ENCODE results near the gene COL4A2. TPM values are rescaled to one million over a fixed set of nuclear protein-coding genes. Genes with fewer than 3 reads are reported as not detected.
"Not testable (repeated sequence)": the region's sequence is repeated elsewhere in the genome, so short reads cannot be mapped to it uniquely, and the experiment has no call there.

The COL4A2 gene
- polyA plus RNA-seq, 2 of the 4 experiments (the other 2 are of a cell fraction), result 46.9 to 119 TPM

DNA sequence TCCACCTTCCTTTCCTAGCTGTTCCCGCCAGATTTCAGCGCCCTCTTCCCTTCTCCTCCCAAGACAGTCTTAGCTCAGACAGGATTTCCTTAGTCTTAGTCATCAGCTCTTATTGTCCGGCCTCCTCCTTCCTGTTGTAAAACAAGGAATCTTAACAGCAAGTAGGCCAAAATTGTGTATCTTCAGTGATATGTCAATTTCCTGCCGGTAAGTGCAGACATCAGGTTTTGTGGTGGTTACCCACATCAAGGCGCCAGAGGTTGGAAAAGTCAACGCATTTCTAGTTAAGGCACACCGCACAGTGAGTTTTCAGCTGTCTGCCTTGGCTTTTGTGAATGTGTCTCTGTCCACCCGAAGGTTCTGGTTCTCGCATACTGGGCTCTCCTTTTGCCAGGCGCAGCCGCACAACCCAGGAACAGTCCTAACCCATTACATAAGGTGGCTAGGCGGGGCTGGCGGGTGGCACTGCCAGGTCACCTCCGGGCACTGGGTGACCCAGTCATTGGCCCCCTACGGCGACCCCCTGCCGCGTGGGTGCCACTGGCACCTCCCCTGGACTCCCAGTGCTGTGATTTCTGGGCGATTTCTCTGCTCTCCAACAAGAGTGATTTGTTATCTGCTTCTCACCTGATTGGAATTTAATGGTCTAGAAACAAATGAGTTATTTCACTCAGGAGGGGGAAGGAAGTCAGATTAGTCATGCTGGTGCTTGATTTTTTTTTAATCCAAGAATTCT is 12.9 kb downstream of the COL4A2 start:
- peak overlapping the region; percentile 80 for H3K4me2 ChIP-seq
- FAIRE-seq (no peak), DNase-seq (ENCODE audit: low read depth in 1 of 2, low spot score in 1 of 2) (peak; percentile 62 to 75), ATAC-seq (peak; percentile 76 to 80)
- H3K4me1 ChIP-seq, result peaks cover 66% of the 10 kb centered on the region
- TF ChIP-seq JUN (IDR thresholded peaks at IDR 0.05) (peak in 1 of 2 experiments; percentile 77; a peak in 3 of 5 replicates), HOXB5 (CRISPR knock-in tag; IDR thresholded peaks at IDR 0.05) (0 out of 2 replicates have a peak, but pooled peaks have one; percentile 5), RARB (CRISPR knock-in tag; IDR thresholded peaks at IDR 0.05) (no peak), EP300 (IDR thresholded peaks at IDR 0.05) (peak; percentile 48 to 77; a peak in 3 of 5 replicates), ESRRA (IDR thresholded peaks at IDR 0.05; ENCODE audit: borderline replicate concordance, low read length) (no peak), FOSL2 (IDR thresholded peaks at IDR 0.05) (peak; percentile 31; the same call in 1 of the 2 replicates), FOSL2 (CRISPR knock-in tag; IDR thresholded peaks at IDR 0.05) (peak; percentile 66), RAD21 (conservative IDR thresholded peaks at IDR 0.05 in 1 of 2, IDR thresholded peaks at IDR 0.05 in 1 of 2) (peak in 1 of 2 experiments; percentile 21; a peak in 1 of 5 replicates), HEYL (CRISPR knock-in tag; IDR thresholded peaks at IDR 0.05) (no peak), SMC3 (IDR thresholded peaks at IDR 0.05) (no peak), GATA3 (IDR thresholded peaks at IDR 0.05; ENCODE audit: borderline replicate concordance) (peak; percentile 40; the same call in 1 of the 2 replicates), RCOR1 (IDR thresholded peaks at IDR 0.05; ENCODE audit: low read depth, low read length) (no peak), RNF2 (IDR thresholded peaks at IDR 0.05; ENCODE audit: borderline replicate concordance, low read depth) (no peak), HOXA7 (CRISPR knock-in tag; IDR thresholded peaks at IDR 0.05) (no peak), JUNB (IDR thresholded peaks at IDR 0.05) (peak; percentile 72)
- TF ChIP-seq, protein P1, sequence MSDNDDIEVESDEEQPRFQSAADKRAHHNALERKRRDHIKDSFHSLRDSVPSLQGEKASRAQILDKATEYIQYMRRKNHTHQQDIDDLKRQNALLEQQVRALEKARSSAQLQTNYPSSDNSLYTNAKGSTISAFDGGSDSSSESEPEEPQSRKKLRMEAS (IDR thresholded peaks at IDR 0.05), result peak; percentile 44; the same call in 1 of the 2 replicates
- TF ChIP-seq, protein P2, sequence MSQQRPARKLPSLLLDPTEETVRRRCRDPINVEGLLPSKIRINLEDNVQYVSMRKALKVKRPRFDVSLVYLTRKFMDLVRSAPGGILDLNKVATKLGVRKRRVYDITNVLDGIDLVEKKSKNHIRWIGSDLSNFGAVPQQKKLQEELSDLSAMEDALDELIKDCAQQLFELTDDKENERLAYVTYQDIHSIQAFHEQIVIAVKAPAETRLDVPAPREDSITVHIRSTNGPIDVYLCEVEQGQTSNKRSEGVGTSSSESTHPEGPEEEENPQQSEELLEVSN (IDR thresholded peaks at IDR 0.05; ENCODE audit: borderline replicate concordance, low read depth), result peak; percentile 32; the same call in 1 of the 2 replicates
- ChIA-PET POLR2A (interaction anchor here (1.1 to 1.3 kb wide), 2 partner anchors 13 to 28 kb away, joined by 4 to 9 read pairs; partner anchors contain the start of genes COL4A1 and COL4A2), CTCF (no interaction called here)
- H3K9me3 ChIP-seq, result no peaks in the 10 kb centered on the region
- 12% methylated on average over 7 of the region's 19 CpGs for WGBS (ENCODE audit: missing lambda C conversion rate)
- peak overlapping the region; percentile 82 to 91 for H3K27ac ChIP-seq
- peak overlapping the region; percentile 14; the same call in 1 of the 3 replicates for H3K4me3 ChIP-seq

DNA sequence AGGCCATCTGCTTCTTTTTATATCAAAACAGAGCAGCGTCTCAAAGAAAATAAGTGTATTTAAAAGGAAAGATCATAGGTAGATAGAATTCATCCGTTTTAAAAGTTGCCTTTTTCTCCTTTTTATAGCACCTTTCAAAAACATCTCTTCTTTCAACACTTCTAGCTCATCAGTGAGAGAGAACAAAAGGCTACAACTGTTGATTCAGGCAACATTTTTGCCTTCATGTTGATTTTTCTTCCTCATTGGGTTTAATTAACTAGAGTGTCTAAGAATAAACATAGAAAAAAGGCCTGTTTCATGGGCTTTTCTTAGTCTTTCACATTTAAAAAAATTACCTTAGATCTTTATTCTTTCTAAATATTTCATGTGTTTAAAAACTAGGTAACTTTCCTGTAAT is 13.6 kb downstream of the COL4A2 start:
- peak overlapping the region; percentile 80 for H3K4me2 ChIP-seq
- 7% methylated on average over 2 of the region's 2 CpGs for whole genome bisulfite sequencing (ENCODE audit: missing lambda C conversion rate)
- peaks cover 62% of the 10 kb centered on the region for H3K4me1 ChIP-seq
- ATAC-seq, result no peak
- DNase-seq (ENCODE audit: low read depth in 1 of 2, low spot score in 1 of 2), result no peak
- no peaks in the 10 kb centered on the region for H3K9me3 ChIP-seq
- TF ChIP-seq JUNB (IDR thresholded peaks at IDR 0.05) (no peak), SMC3 (IDR thresholded peaks at IDR 0.05) (no peak), EHF (CRISPR knock-in tag; IDR thresholded peaks at IDR 0.05) (no peak), CEBPB (IDR thresholded peaks at IDR 0.05) (no peak), HOXB13 (CRISPR knock-in tag; IDR thresholded peaks at IDR 0.05; ENCODE audit: low read depth) (no peak), CBX2 (IDR thresholded peaks at IDR 0.05; ENCODE audit: borderline replicate concordance, low read depth) (no peak), RARB (CRISPR knock-in tag; IDR thresholded peaks at IDR 0.05) (no peak), HOXA7 (CRISPR knock-in tag; IDR thresholded peaks at IDR 0.05) (no peak), EP300 (IDR thresholded peaks at IDR 0.05) (no peak)
- TF ChIP-seq, protein P3, sequence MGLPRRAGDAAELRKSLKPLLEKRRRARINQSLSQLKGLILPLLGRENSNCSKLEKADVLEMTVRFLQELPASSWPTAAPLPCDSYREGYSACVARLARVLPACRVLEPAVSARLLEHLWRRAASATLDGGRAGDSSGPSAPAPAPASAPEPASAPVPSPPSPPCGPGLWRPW (IDR thresholded peaks at IDR 0.05), result no peak
- TF ChIP-seq, protein P2 (IDR thresholded peaks at IDR 0.05; ENCODE audit: borderline replicate concordance, low read depth), result no peak
- FAIRE-seq, result no peak
- ChIA-PET CTCF (no interaction called here), POLR2A (no interaction called here)
- peak overlapping the region; percentile 82 to 91 for H3K27ac ChIP-seq
- H3K4me3 ChIP-seq, result no peak overlapping the region

DNA sequence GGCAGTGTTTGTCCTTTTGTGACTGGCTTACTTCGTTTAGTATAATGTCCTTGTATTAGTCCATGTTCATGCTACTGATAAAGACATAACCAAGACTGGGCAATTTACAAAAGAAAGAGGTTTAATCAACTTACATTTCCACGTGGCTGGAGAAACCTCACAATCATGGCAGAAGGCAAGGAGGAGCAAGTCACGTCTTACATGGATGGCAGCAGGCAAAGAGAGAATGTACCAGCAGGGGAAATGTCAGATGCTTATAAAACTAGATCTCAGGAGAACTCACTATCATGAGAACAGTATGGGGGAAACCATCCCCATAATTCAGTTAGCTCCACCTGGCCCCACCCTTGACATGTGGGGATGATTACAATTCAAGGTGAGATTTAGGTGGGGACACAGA is 14.5 kb downstream of the COL4A2 start:
- H3K4me3 ChIP-seq; DNase-seq (ENCODE audit: low read depth in 1 of 2, low spot score in 1 of 2); ATAC-seq; H3K9me3 ChIP-seq; FAIRE-seq; POLR2A ChIA-PET: not testable (repeated sequence)
- H3K27ac ChIP-seq, result peak overlapping the region; percentile 82 to 85
- CTCF ChIA-PET, result interaction anchor here (0.6 kb wide), 1 partner anchor 31 kb away, joined by 3 read pairs; no protein-coding TSS in a partner anchor
- 80% methylated on average over 3 of the region's 3 CpGs for WGBS (ENCODE audit: missing lambda C conversion rate)
- H3K4me1 ChIP-seq, result peaks cover 70% of the 10 kb centered on the region
- peak overlapping the region; percentile 16; the same call in 1 of the 3 replicates for H3K4me2 ChIP-seq
